GM12878 (cell line): Measurements from ENCODE around the gene RPS5. TPM values are rescaled to one million over a fixed set of nuclear protein-coding genes. Genes with fewer than 3 reads are reported as not detected.

Experiments used
- CHD2 ChIP-seq: IDR thresholded peaks from 2 replicates; pipeline ENCODE4 v1.6.1; 2011; ENCODE audit warnings: low read depth, low read length, improper control_type of control experiment, borderline replicate concordance
- GABPA ChIP-seq: IDR thresholded peaks from 2 replicates; pipeline ENCODE4 v1.6.1; 2014; ENCODE audit warnings: antibody characterized with exemption, low read depth, mild to moderate bottlenecking, inconsistent platforms
- MTA3 ChIP-seq: IDR thresholded peaks from 2 replicates; pipeline ENCODE4 v1.6.1; 2012; ENCODE audit warnings: low read length, inconsistent platforms, borderline replicate concordance
- RB1 ChIP-seq: fragments of 450-650 bp; formaldehyde crosslinking; IDR thresholded peaks from 2 replicates; pipeline ENCODE4 v1.6.1; 2017; ENCODE audit warnings: mild to moderate bottlenecking, borderline replicate concordance
- YY1 ChIP-seq: IDR thresholded peaks from 2 replicates; pipeline ENCODE4 v1.6.1; 2011; ENCODE audit warnings: low read depth, mild to moderate bottlenecking, low read length
- polyA plus RNA-seq, 11 experiments: library from polyadenylated mRNA; depleted of rRNA in 4 of 11; unstranded in 6 of 11; stranded (reverse) in 5 of 11; fragments of >200 nt; fragmentation: Nextera tagmentation in 4 of 11; fragmentation: Illumina TruSeq in 1 of 11; extraction: Ambion mirVana in 4 of 11; extraction: Trizol in 1 of 11; gene quantifications; 1 replicate in 1 of 11; 2 replicates in 10 of 11; pipeline versions ENCODE4 v1.2.1 to v1.2.3, GENCODE V29; 2011 to 2016; ENCODE audit warnings: inconsistent platforms in 2 of 11, missing spikeins in 2 of 11, low read depth in 1 of 11
- total RNA-seq, 4 experiments: library from RNA; depleted of rRNA in 3 of 4; stranded (reverse); fragments of >200 nt in 3 of 4; fragmentation: Illumina TruSeq in 1 of 4; extraction: Trizol in 1 of 4; gene quantifications; 2 replicates each; pipeline versions ENCODE4 v1.2.1 to v1.2.3, GENCODE V29; 2013 to 2021
- TF ChIP-seq, protein P1 (sequence below): fragments of 450-650 bp; IDR thresholded peaks from 2 replicates; pipeline ENCODE4 v1.6.1; 2017; ENCODE audit warnings: mild to moderate bottlenecking, moderate library complexity
- TF ChIP-seq, protein P2 (sequence below), 3 experiments: IDR thresholded peaks in 2 of 3; conservative IDR thresholded peaks in 1 of 3; 2 replicates each; pipeline ENCODE4 v1.5.1; 2011; ENCODE audit warnings: low read depth in 3 of 3, low read length in 3 of 3, mild to moderate bottlenecking in 3 of 3, control low read depth in 2 of 3, moderate library complexity in 2 of 3, inconsistent platforms in 1 of 3, mixed read lengths in 1 of 3; ENCODE audit not compliant: control insufficient read depth in 2 of 3, insufficient read depth in 1 of 3; ENCODE audit errors: extremely low read depth in 1 of 3
- TF ChIP-seq, protein P3 (sequence below): IDR thresholded peaks from 2 replicates; pipeline ENCODE4 v1.6.1; 2011; ENCODE audit warnings: low read depth, mild to moderate bottlenecking, low read length, moderate library complexity, borderline replicate concordance; ENCODE audit errors: extremely low read depth

RPS5 gene
- total and polyA plus RNA-seq, 10 of the 15 experiments (the other 5 are each of a cell fraction or from before 2014, with no cell fraction given), result 1,284 to 3,652 (median 1,922) TPM

DNA sequence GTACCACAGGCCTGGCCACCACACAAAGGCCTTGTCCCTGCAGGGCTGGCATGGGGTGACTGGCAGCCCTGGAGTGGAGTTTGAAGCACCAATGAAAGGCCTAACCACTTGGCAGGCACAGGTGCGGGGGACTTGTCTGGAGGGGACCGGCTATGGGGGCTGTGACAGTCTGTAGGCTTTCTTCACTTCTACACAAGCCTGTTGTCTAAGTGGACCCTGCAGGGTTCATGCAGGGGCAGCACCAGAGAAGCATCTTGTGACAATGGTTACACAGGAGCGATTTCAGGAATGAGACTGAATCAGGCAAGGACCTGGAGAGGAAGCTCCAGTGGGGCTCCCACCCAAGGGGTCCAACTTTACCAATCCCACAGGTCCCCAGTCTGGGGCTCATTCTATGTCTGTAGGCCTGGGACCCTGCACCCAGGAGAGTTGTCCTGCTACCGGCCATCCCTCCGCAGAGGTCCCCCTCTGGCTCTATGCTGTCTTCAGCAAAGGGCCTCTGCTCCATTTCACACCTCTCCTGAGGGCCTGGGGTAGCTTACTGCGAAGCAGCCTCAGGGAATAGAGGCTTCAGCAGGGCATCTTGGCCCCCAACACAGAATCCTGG lies 4.0 kb upstream of the RPS5 start (continued):
- TF ChIP-seq, protein P1, sequence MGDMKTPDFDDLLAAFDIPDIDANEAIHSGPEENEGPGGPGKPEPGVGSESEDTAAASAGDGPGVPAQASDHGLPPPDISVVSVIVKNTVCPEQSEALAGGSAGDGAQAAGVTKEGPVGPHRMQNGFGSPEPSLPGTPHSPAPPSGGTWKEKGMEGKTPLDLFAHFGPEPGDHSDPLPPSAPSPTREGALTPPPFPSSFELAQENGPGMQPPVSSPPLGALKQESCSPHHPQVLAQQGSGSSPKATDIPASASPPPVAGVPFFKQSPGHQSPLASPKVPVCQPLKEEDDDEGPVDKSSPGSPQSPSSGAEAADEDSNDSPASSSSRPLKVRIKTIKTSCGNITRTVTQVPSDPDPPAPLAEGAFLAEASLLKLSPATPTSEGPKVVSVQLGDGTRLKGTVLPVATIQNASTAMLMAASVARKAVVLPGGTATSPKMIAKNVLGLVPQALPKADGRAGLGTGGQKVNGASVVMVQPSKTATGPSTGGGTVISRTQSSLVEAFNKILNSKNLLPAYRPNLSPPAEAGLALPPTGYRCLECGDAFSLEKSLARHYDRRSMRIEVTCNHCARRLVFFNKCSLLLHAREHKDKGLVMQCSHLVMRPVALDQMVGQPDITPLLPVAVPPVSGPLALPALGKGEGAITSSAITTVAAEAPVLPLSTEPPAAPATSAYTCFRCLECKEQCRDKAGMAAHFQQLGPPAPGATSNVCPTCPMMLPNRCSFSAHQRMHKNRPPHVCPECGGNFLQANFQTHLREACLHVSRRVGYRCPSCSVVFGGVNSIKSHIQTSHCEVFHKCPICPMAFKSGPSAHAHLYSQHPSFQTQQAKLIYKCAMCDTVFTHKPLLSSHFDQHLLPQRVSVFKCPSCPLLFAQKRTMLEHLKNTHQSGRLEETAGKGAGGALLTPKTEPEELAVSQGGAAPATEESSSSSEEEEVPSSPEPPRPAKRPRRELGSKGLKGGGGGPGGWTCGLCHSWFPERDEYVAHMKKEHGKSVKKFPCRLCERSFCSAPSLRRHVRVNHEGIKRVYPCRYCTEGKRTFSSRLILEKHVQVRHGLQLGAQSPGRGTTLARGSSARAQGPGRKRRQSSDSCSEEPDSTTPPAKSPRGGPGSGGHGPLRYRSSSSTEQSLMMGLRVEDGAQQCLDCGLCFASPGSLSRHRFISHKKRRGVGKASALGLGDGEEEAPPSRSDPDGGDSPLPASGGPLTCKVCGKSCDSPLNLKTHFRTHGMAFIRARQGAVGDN, result no peak
- TF ChIP-seq RB1, result no peak
- TF ChIP-seq, protein P2, sequence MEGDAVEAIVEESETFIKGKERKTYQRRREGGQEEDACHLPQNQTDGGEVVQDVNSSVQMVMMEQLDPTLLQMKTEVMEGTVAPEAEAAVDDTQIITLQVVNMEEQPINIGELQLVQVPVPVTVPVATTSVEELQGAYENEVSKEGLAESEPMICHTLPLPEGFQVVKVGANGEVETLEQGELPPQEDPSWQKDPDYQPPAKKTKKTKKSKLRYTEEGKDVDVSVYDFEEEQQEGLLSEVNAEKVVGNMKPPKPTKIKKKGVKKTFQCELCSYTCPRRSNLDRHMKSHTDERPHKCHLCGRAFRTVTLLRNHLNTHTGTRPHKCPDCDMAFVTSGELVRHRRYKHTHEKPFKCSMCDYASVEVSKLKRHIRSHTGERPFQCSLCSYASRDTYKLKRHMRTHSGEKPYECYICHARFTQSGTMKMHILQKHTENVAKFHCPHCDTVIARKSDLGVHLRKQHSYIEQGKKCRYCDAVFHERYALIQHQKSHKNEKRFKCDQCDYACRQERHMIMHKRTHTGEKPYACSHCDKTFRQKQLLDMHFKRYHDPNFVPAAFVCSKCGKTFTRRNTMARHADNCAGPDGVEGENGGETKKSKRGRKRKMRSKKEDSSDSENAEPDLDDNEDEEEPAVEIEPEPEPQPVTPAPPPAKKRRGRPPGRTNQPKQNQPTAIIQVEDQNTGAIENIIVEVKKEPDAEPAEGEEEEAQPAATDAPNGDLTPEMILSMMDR (IDR thresholded peaks at IDR 0.05 in 2 of 3, conservative IDR thresholded peaks at IDR 0.05 in 1 of 3; ENCODE audit: control insufficient read depth in 2 of 3, extremely low read depth in 1 of 3, insufficient read depth in 1 of 3, low read depth in 3 of 3, low read length in 3 of 3), result no peak
- no peak for TF ChIP-seq GABPA
- TF ChIP-seq MTA3, result no peak
- no peak for TF ChIP-seq CHD2
- TF ChIP-seq, protein P3, sequence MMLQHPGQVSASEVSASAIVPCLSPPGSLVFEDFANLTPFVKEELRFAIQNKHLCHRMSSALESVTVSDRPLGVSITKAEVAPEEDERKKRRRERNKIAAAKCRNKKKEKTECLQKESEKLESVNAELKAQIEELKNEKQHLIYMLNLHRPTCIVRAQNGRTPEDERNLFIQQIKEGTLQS, result no peak
- no peak for TF ChIP-seq YY1
